HepG2 (cell line): ENCODE data around the gene TMEM107. TPM values are rescaled to one million over a fixed set of nuclear protein-coding genes. Genes with fewer than 3 reads are reported as not detected.
A peak's percentile ranks its signal among the peaks of the same experiment; 100 is the strongest.

Experiments
- AGO1 ChIP-seq: fragments of 200-400 bp; formaldehyde crosslinking; IDR thresholded peaks from 2 replicates; pipeline ENCODE4 v1.6.1; 2017; ENCODE audit warnings: mild to moderate bottlenecking, low read depth, low read length, moderate library complexity; ENCODE audit not compliant: poor library complexity, severe bottlenecking
- ATF6 ChIP-seq: sonication (generic); formaldehyde crosslinking; conservative IDR thresholded peaks from 2 replicates; pipeline ENCODE4 v1.4.0; 2020; ENCODE audit warnings: missing genetic modification reagents
- DNMT3B ChIP-seq: conservative IDR thresholded peaks from 2 replicates; pipeline ENCODE4 v1.6.1; 2016; ENCODE audit warnings: missing biosample characterization, control low read depth
- ETV6 ChIP-seq: sonication (generic); formaldehyde crosslinking; conservative IDR thresholded peaks from 2 replicates; pipeline ENCODE4 v1.4.0; 2020; ENCODE audit warnings: missing genetic modification reagents
- FOXM1 ChIP-seq: sonication (generic); formaldehyde crosslinking; IDR thresholded peaks from 2 replicates; pipeline ENCODE4 v1.5.0; 2020; ENCODE audit warnings: missing genetic modification reagents
- HMG20B ChIP-seq: conservative IDR thresholded peaks from 2 replicates; pipeline ENCODE4 v1.6.1; 2016; ENCODE audit warnings: missing genetic modification reagents, missing compliant biosample characterization
- KDM4B ChIP-seq: sonication (generic); formaldehyde crosslinking; IDR thresholded peaks from 2 replicates; pipeline ENCODE4 v1.4.0; 2020; ENCODE audit warnings: missing genetic modification reagents
- KDM6A ChIP-seq: IDR thresholded peaks from 2 replicates; pipeline ENCODE4 v1.6.1; 2016; ENCODE audit warnings: low read depth
- KLF11 ChIP-seq: IDR thresholded peaks from 2 replicates; pipeline ENCODE4 v1.6.1; 2016; ENCODE audit warnings: missing compliant biosample characterization
- KLF12 ChIP-seq: sonication (generic); formaldehyde crosslinking; IDR thresholded peaks from 2 replicates; pipeline ENCODE4 v1.4.0; 2020; ENCODE audit warnings: missing genetic modification reagents, borderline replicate concordance
- MYPOP ChIP-seq: sonication (generic); formaldehyde crosslinking; IDR thresholded peaks from 2 replicates; pipeline ENCODE4 v1.8.1; 2023; ENCODE audit warnings: mild to moderate bottlenecking, moderate library complexity, missing genetic modification reagents
- NR2F2 ChIP-seq: IDR thresholded peaks from 2 replicates; pipeline ENCODE4 v1.6.1; 2012; ENCODE audit warnings: low read depth, inconsistent platforms, borderline replicate concordance
- PCBP1 ChIP-seq: fragments of 200-400 bp; formaldehyde crosslinking; IDR thresholded peaks from 2 replicates; pipeline ENCODE4 v1.6.1; 2017; ENCODE audit warnings: mild to moderate bottlenecking, low read depth, low read length, borderline replicate concordance
- PITX1 ChIP-seq: sonication (generic); formaldehyde crosslinking; IDR thresholded peaks from 2 replicates; pipeline ENCODE4 v1.5.1; 2020; ENCODE audit warnings: mild to moderate bottlenecking, missing genetic modification reagents
- PLRG1 ChIP-seq: fragments of 450-650 bp; conservative IDR thresholded peaks from 2 replicates; pipeline ENCODE4 v1.6.1; 2016
- SATB2 ChIP-seq: sonication (generic); formaldehyde crosslinking; IDR thresholded peaks from 2 replicates; pipeline ENCODE4 v1.5.0; 2020; ENCODE audit warnings: missing genetic modification reagents
- SYNCRIP ChIP-seq: fragments of 200-400 bp; formaldehyde crosslinking; IDR thresholded peaks from 2 replicates; pipeline ENCODE4 v1.6.1; 2018; ENCODE audit warnings: mild to moderate bottlenecking, low read depth, low read length; ENCODE audit not compliant: insufficient read depth
- TCF7 ChIP-seq: sonication (generic); IDR thresholded peaks from 2 replicates; pipeline ENCODE4 v1.6.1; 2016; ENCODE audit warnings: antibody characterized with exemption, low read depth
- ZGPAT ChIP-seq: IDR thresholded peaks from 2 replicates; pipeline ENCODE4 v1.6.1; 2016; ENCODE audit warnings: mild to moderate bottlenecking
- ZNF317 ChIP-seq: sonication (generic); formaldehyde crosslinking; IDR thresholded peaks from 2 replicates; pipeline ENCODE4 v1.5.0; 2020; ENCODE audit warnings: mild to moderate bottlenecking, missing genetic modification reagents
- ZNF362 ChIP-seq: sonication (generic); formaldehyde crosslinking; IDR thresholded peaks from 2 replicates; pipeline ENCODE4 v1.4.0; 2020; ENCODE audit warnings: missing genetic modification reagents, mild to moderate bottlenecking, borderline replicate concordance
- ZNF652 ChIP-seq: IDR thresholded peaks from 2 replicates; pipeline ENCODE4 v1.6.1; 2016; ENCODE audit warnings: low read depth, borderline replicate concordance
- ZNF691 ChIP-seq: sonication (generic); formaldehyde crosslinking; IDR thresholded peaks from 2 replicates; pipeline ENCODE4 v1.4.0; 2020; ENCODE audit warnings: missing genetic modification reagents, low read depth, mild to moderate bottlenecking, borderline replicate concordance
- ZNF737 ChIP-seq: sonication (generic); formaldehyde crosslinking; IDR thresholded peaks from 2 replicates; pipeline ENCODE4 v1.5.0; 2020; ENCODE audit warnings: missing genetic modification reagents, mild to moderate bottlenecking, borderline replicate concordance
- ZNF790 ChIP-seq: sonication (generic); formaldehyde crosslinking; IDR thresholded peaks from 2 replicates; pipeline ENCODE4 v1.8.0; 2022; ENCODE audit warnings: missing genetic modification reagents, mild to moderate bottlenecking, borderline replicate concordance
- ZZZ3 ChIP-seq: sonication (generic); formaldehyde crosslinking; IDR thresholded peaks from 2 replicates; pipeline ENCODE4 v1.4.0; 2020; ENCODE audit warnings: missing genetic modification reagents, mild to moderate bottlenecking, borderline replicate concordance
- polyA plus RNA-seq, 8 experiments: library from polyadenylated mRNA; depleted of rRNA in 3 of 8; stranded (reverse) in 7 of 8; unstranded in 1 of 8; fragments of >200 nt; fragmentation: Illumina TruSeq in 4 of 8; extraction: Trizol in 4 of 8; gene quantifications; 2 replicates each; pipeline versions ENCODE4 v1.2.1 to v1.2.3, GENCODE V29; 2011 to 2016; ENCODE audit warnings: low read depth in 4 of 8, missing spikeins in 1 of 8, mixed read lengths in 1 of 8; ENCODE audit not compliant: insufficient read depth in 1 of 8
- total RNA-seq, 5 experiments: library from RNA; depleted of rRNA; stranded (reverse); fragments of >200 nt; fragmentation: Illumina TruSeq; extraction: Trizol; gene quantifications; 2 replicates each; pipeline ENCODE4 v1.2.3, GENCODE V29; 2016; ENCODE audit warnings: low read depth in 1 of 5

TMEM107 gene
- total and polyA plus RNA-seq, 2 of the 13 experiments (the other 11 are each of a cell fraction or from before 2014, with no cell fraction given) = 7.2 to 15.3 TPM

GRCh38 chr17:8210761-8211458 lies 34.7 kb upstream of the TMEM107 start (continued):
- TF ChIP-seq HMG20B (CRISPR knock-in tag) (0 out of 2 replicates have a peak, but pooled peaks have one; percentile 19), AGO1 (no peak), ZNF691 (no peak), ZNF362 (CRISPR knock-in tag) (no peak), PCBP1 (no peak), ZZZ3 (no peak), KDM6A (CRISPR knock-in tag) (peak; percentile 60), KDM4B (CRISPR knock-in tag) (no peak), PITX1 (no peak), PLRG1 (no peak), KLF12 (CRISPR knock-in tag) (no peak), ZGPAT (CRISPR knock-in tag) (peak; percentile 43; the same call in 1 of the 2 replicates), SYNCRIP (no peak), ATF6 (no peak), DNMT3B (CRISPR knock-in tag) (no peak), ETV6 (no peak), ZNF790 (no peak), ZNF652 (no peak), KLF11 (CRISPR knock-in tag) (no peak), MYPOP (no peak), ZNF737 (no peak), NR2F2 (peak; percentile 56; the same call in 1 of the 2 replicates), ZNF317 (CRISPR knock-in tag) (no peak), TCF7 (peak; percentile 67), SATB2 (CRISPR knock-in tag) (no peak), FOXM1 (CRISPR knock-in tag) (no peak)
